HUES48 (cell line): ENCODE data around the gene RIPOR2.

ENCODE experiments used
- H3K27ac ChIP-seq: one replicate; pipeline ENCODE4 v1.7.0; 2013; ENCODE audit warnings: low read depth, low read length, inconsistent platforms
- H3K27me3 ChIP-seq: 2 replicates; pipeline ENCODE4 v1.6.1; 2013; ENCODE audit warnings: mild to moderate bottlenecking, low read length; ENCODE audit not compliant: control insufficient read depth, insufficient read depth
- H3K36me3 ChIP-seq: 2 replicates; pipeline ENCODE4 v1.6.1; 2013; ENCODE audit warnings: low read length; ENCODE audit not compliant: control insufficient read depth, insufficient read depth
- H3K4me1 ChIP-seq: 2 replicates; pipeline ENCODE4 v1.6.1; 2013; ENCODE audit warnings: mild to moderate bottlenecking, low read length; ENCODE audit not compliant: control insufficient read depth, insufficient read depth
- H3K4me3 ChIP-seq: 2 replicates; pipeline ENCODE4 v1.5.1; 2013; ENCODE audit warnings: mild to moderate bottlenecking, low read depth, low read length
- H3K9ac ChIP-seq: 2 replicates; pipeline ENCODE4 v1.6.1; 2013; ENCODE audit warnings: mild to moderate bottlenecking, low read depth, low read length, moderate library complexity
- H3K9me3 ChIP-seq: 2 replicates; pipeline ENCODE4 v1.6.1; 2013; ENCODE audit warnings: low read length; ENCODE audit not compliant: control insufficient read depth, insufficient read depth

The RIPOR2 gene

DNA sequence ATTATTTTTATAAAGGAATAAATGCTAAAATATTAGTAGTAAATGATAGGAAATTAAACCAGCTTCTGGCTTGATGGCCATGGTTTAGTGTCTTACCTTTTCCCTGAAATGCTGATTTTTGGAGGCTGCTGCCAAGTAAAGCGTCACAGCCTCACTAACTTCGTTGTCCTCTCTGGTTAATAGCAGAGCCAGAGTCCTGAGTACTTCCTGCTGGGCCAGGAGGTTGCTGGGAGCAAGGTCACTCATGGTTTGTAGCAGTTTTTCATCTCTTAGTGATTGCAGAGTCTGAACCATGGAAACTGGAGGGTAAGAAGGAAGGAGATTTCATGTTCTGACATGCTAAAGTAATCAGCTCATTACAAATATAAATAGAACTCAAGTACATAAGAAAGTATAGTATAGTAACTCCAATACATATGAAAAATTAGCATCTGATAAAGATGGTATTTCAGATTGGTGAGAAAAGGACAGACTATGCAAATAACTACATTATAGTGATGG is 110.6 kb downstream of the RIPOR2 start:
- peaks cover 5% of the 10 kb centered on the region; the same call in 1 of the 2 replicates for H3K4me1 ChIP-seq
- H3K27me3 ChIP-seq: no peaks in the 10 kb centered on the region
- H3K27ac ChIP-seq: no peak overlapping the region
- H3K4me3 ChIP-seq: no peak overlapping the region
- no peak overlapping the region for H3K9ac ChIP-seq
- H3K9me3 ChIP-seq: no peaks in the 10 kb centered on the region
- no peaks in the 10 kb centered on the region for H3K36me3 ChIP-seq

DNA sequence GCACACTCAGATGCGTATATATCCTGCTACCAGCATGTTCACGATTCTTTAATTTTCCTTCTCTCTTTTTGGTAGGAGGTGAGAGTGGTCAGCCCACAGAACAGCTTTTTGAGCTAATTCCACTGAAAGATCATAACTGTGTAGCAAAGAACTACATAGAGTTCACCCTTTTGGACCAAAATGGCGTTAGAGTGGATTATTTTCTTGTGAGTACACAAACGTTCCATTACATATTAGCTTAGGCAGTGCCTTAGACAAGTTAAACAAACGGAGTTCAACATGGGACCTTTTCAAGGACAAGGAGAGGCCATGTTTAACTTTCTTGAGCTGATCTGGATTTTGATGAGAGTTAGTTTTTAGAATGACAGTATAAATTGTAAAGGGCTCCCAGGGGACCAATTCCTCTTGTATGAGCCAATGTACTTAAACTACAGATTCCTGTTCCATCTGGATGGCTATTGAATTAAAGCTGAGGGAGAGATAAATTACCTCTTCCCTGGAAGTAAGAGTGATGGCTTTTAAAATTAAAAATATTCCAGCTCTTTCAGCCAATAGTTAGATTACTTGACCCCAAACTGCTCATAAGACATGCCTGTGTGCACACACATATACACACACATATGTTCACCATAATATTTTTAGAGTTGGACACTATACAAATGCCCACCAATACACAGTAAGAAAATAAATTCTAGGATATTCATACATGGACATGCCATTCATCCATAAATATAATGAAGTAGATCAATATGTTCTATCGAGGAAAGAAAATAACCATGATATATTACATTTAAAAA is 111.4 kb downstream of the RIPOR2 start:
- H3K4me3 ChIP-seq: no peak overlapping the region
- H3K36me3 ChIP-seq: no peaks in the 10 kb centered on the region
- no peaks in the 10 kb centered on the region for H3K27me3 ChIP-seq
- no peak overlapping the region for H3K9ac ChIP-seq
- no peaks in the 10 kb centered on the region for H3K9me3 ChIP-seq
- no peak overlapping the region for H3K27ac ChIP-seq
- peaks cover under 1% of the 10 kb centered on the region; the same call in 1 of the 2 replicates for H3K4me1 ChIP-seq

DNA sequence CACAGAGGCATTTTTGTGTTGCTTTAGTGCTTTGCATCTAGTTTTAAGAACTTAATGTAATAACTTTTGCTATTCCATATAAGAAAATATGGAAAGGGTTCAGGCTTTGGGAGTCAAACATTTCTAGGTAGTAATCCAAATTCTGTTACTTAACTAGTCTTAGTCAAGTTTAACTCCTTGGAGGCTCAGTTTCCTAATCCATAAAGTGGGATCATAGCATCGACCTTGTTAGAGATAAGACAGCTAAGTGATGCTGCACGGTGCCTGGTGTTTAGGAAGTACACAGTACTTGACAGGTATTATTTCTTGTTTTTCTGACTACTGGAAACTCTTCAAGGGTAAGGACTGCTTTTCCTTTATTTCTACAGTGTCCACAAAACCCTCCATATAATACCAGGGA is 112.6 kb downstream of the RIPOR2 start:
- Histone ChIP-seq H3K4me1 (no peaks in the 10 kb centered on the region), H3K27ac (no peak overlapping the region), H3K9me3 (no peaks in the 10 kb centered on the region), H3K4me3 (no peak overlapping the region), H3K36me3 (no peaks in the 10 kb centered on the region), H3K9ac (no peak overlapping the region), H3K27me3 (no peaks in the 10 kb centered on the region)

DNA sequence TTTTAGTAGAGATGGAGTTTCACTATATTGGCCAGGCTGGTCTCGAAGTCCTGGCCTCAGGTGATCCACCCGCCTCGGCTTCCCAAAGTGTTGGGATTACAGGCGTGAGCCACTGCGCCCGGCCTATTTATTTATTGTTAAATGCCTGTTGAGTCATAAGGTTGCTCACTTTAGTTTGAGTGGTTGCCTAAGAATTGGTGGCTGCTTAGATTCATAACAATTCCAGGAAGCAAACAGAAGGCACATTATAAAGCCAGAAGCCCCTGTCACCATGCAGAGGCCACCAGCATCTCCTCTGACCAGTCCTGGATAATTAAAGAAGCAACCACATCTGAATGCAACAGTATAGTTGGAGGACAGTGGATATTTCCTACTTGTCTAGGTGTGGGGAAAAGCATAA is 113.1 kb downstream of the RIPOR2 start:
- Histone ChIP-seq H3K27me3 (no peaks in the 10 kb centered on the region), H3K9ac (no peak overlapping the region)

DNA sequence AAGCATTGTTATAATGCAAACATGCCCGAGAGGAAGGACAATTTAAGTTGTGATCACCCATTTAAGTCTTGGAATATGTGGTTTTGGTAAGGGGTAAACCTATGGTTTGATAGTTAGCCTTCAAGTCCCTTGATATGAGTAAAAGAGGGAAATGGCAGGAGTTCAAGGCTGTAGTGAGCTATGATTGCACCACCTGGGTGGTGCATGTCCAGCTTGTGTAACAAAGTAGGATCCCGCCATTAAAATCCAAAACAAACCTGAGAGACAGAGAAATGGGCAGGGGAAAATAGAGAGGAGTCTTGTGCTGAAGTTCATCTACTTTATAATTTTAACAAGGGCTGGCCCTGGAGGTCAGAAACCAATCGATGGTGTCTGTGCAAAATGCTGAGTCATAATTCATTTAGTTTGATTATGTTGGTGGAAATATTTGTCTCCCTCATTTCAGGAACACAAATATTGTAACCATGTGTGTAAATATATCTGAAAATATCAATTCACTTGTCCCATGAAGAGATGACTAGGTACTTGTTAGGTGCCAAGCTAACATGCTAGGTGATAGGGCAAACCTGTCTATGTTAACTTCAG is 113.8 kb downstream of the RIPOR2 start:
- Histone ChIP-seq H3K9ac (no peak overlapping the region), H3K4me3 (no peak overlapping the region), H3K9me3 (no peaks in the 10 kb centered on the region), H3K27me3 (no peaks in the 10 kb centered on the region), H3K27ac (no peak overlapping the region), H3K4me1 (no peaks in the 10 kb centered on the region), H3K36me3 (no peaks in the 10 kb centered on the region)

More for the DNA sequence above, 113.1 kb downstream of the RIPOR2 start:
- Histone ChIP-seq H3K36me3 (no peaks in the 10 kb centered on the region), H3K4me3 (no peak overlapping the region), H3K4me1 (no peaks in the 10 kb centered on the region), H3K9me3 (no peaks in the 10 kb centered on the region), H3K27ac (no peak overlapping the region)

DNA sequence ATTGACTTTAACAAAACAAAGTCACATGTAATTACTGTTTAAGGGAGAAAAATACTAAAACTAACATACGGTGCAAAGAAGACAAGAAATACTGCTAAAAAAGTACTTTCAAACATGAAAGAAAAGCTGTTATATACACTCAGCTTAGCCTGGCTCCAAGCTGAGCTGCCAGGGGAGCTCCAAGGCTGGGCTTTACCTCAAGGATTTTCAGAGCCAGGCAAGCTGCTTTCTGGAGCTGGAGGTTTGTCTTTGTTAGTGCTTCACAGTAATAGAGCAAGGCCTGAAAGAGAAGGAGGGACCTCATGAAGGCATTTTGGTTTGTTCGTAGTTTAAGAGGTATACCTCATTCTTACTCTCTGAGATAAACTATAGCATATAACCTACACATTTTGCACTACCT is 117.4 kb downstream of the RIPOR2 start:
- H3K9me3 ChIP-seq: no peaks in the 10 kb centered on the region
- no peaks in the 10 kb centered on the region for H3K36me3 ChIP-seq
- no peaks in the 10 kb centered on the region for H3K27me3 ChIP-seq
- no peak overlapping the region for H3K27ac ChIP-seq
- H3K9ac ChIP-seq: no peak overlapping the region
- H3K4me3 ChIP-seq: no peak overlapping the region
- H3K4me1 ChIP-seq: no peaks in the 10 kb centered on the region

DNA sequence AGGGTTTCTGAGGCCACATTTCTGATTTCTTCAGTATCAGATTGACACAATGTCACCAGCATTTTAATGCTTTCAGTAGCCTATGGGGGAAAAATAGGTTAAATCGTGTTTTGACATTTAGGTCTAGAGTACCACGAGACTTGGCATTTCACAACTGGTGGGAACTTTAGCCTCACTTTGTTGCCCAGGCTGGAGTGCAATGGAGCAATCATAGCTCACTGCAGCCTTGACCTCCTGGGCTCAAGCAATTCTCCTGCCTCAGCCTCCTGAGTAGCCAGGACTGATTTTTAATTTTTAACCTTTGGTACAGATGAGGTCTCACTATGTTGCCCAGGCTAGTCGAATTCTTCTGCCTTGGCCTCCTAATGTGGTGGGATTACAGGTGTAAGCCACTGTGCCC is 126.0 kb downstream of the RIPOR2 start:
- Histone ChIP-seq H3K9ac (no peak overlapping the region), H3K4me1 (no peaks in the 10 kb centered on the region), H3K27ac (no peak overlapping the region), H3K27me3 (no peaks in the 10 kb centered on the region), H3K4me3 (no peak overlapping the region), H3K36me3 (no peaks in the 10 kb centered on the region), H3K9me3 (no peaks in the 10 kb centered on the region)

DNA sequence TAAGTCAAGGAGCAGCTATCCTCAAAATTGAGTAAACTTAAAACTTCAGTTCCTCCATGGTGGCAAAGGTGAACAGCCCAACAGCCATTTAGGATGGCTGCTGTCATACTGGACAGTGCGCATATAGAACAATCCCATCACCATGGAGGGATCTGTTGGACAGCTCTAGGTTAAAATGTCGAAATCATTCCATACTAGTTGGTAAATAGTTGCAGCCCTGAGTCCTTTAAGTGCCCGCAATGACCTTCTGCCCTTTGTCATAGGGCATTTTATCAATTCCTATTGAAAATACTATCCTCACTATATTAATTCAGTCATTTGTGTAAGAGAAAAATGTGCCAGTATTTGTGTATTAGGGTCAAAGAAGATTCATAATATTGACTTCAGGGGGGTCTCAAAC is 128.2 kb downstream of the RIPOR2 start:
- Histone ChIP-seq H3K9me3 (no peaks in the 10 kb centered on the region), H3K27ac (no peak overlapping the region), H3K9ac (no peak overlapping the region), H3K4me3 (no peak overlapping the region), H3K4me1 (no peaks in the 10 kb centered on the region), H3K27me3 (no peaks in the 10 kb centered on the region), H3K36me3 (no peaks in the 10 kb centered on the region)

DNA sequence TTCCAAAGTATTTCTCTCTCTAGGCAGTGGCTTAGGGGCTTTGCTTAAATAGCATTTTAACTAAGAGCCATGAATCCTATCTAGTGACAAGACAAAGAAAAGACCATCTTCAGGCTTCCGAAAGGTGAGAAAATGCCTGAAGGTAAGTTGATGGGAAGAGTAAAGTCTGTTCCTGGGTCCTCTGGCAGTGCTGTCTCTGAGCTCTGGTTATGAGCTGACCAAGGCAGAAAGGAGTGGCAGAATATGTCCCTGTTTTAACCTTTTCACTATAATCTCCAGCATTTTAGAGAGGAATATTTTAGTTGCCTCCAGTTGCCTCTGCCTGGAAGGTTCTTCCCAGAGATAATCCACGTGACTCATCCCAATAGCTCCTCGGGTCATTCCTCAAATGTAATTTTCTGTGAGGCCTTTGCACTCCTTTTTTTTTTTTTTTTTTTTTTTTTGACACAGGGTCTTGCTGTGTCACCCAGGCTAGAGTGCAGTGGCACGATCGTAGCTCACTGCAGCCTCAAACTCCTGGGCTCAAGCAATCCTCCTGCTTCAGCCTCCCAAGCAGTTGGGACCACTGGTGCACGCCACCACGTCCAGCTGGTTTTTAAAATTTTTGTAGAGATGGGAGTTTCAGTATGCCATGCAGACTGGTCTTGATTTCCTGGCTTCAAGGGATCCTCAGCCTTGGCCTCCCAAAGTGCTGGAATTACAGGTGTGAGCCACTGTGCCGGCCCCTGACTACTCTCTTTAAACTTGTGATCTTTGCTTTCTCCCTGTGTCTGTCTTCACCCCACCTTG is 133.3 kb downstream of the RIPOR2 start:
- no peak overlapping the region for H3K4me3 ChIP-seq
- peak overlapping the region; percentile 25 for H3K27ac ChIP-seq
- no peak overlapping the region for H3K9ac ChIP-seq

DNA sequence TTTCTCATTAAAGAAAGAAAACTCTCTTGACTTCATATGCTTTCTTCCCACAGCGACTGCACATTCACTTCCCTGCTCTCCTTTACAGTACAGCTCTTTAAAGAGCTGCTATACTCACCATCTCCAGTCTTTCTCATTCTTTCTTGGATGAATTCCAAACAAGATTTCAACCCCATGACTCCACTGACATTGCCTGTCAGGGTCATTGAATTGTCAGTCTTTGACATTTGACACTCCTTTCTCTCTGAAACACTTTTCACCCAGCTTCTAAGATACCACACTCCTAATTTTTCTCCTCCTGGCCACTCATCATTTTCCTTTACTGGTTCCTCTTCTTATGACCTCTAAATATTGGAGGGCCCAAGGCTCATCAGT is 136.2 kb downstream of the RIPOR2 start:
- no peaks in the 10 kb centered on the region for H3K9me3 ChIP-seq
- no peaks in the 10 kb centered on the region for H3K36me3 ChIP-seq
- H3K27ac ChIP-seq: no peak overlapping the region

More for the DNA sequence above, 133.3 kb downstream of the RIPOR2 start:
- H3K9me3 ChIP-seq: no peaks in the 10 kb centered on the region
- H3K4me1 ChIP-seq: peaks cover 2% of the 10 kb centered on the region; the same call in 1 of the 2 replicates
- H3K36me3 ChIP-seq: no peaks in the 10 kb centered on the region
- H3K27me3 ChIP-seq: no peaks in the 10 kb centered on the region

More for the DNA sequence above, 136.2 kb downstream of the RIPOR2 start:
- H3K4me3 ChIP-seq: no peak overlapping the region
- no peak overlapping the region for H3K9ac ChIP-seq
- H3K27me3 ChIP-seq: no peaks in the 10 kb centered on the region
- H3K4me1 ChIP-seq: peaks cover 5% of the 10 kb centered on the region; the same call in 1 of the 2 replicates
